HEK293 (cell line): ENCODE measurements around the gene NOM1.
A peak's percentile ranks its signal among the peaks of the same experiment; 100 is the strongest.

Source experiments
- CTCF ChIA-PET: fragments of 350-600 bp; formaldehyde crosslinking; extraction: SDS; loops from one replicate; lab custom pipeline; 2021; ENCODE audit warnings: antibody characterized with exemption; lab: Yijun Ruan, JAX
- POLR2A ChIA-PET: fragments of 300-600 bp; formaldehyde crosslinking; extraction: SDS; loops from one replicate; lab custom pipeline; 2020; ENCODE audit warnings: antibody characterized with exemption, inconsistent platforms; lab: Yijun Ruan, JAX
- H3K27ac ChIP-seq: fragments of 200-500 bp; sonication (Bioruptor generic); 2 replicates; pipeline ENCODE4 v1.5.1; 2014; ENCODE audit warnings: low read depth, low read length, control low read depth, inconsistent platforms; ENCODE audit errors: extremely low read depth
- H3K36me3 ChIP-seq, 2 experiments: fragments of 200-500 bp in 1 of 2; sonication (Bioruptor generic) in 1 of 2; 1 replicate in 1 of 2; 2 replicates in 1 of 2; pipeline ENCODE4 v1.5.1; 2014 to 2017; ENCODE audit warnings: inconsistent platforms in 2 of 2, low read length in 2 of 2; ENCODE audit not compliant: control insufficient read depth in 2 of 2, insufficient read depth in 1 of 2
- H3K4me1 ChIP-seq: fragments of 200-500 bp; sonication (Bioruptor generic); 2 replicates; pipeline ENCODE4 v1.5.1; 2014; ENCODE audit warnings: mild to moderate bottlenecking, low read length, inconsistent platforms; ENCODE audit not compliant: control insufficient read depth, insufficient read depth
- H3K4me3 ChIP-seq: 2 replicates; pipeline ENCODE4 v1.5.1; 2011; ENCODE audit warnings: low read depth, mild to moderate bottlenecking, control low read depth, low read length, moderate library complexity
- H3K9me3 ChIP-seq: fragments of 200-500 bp; sonication (Bioruptor generic); 2 replicates; pipeline ENCODE4 v1.5.1; 2014; ENCODE audit warnings: low read depth, low read length, inconsistent platforms; ENCODE audit not compliant: control insufficient read depth, insufficient read depth
- ATF2 ChIP-seq: fragments of 450-650 bp; formaldehyde crosslinking; IDR thresholded peaks from 2 replicates; pipeline ENCODE4 v1.5.1; 2016; ENCODE audit warnings: missing biosample characterization, missing genetic modification characterization, low read depth
- BCL11B ChIP-seq: fragments of 450-650 bp; formaldehyde crosslinking; IDR thresholded peaks from 2 replicates; pipeline ENCODE4 v1.5.1; 2016; ENCODE audit warnings: low read depth, missing biosample characterization, missing genetic modification characterization
- FEZF1 ChIP-seq: fragments of 450-650 bp; formaldehyde crosslinking; IDR thresholded peaks from 2 replicates; pipeline ENCODE4 v1.5.1; 2016; ENCODE audit warnings: missing biosample characterization, missing genetic modification characterization
- GLIS1 ChIP-seq: fragments of 450-650 bp; formaldehyde crosslinking; IDR thresholded peaks from 2 replicates; pipeline ENCODE4 v1.5.1; 2016; ENCODE audit warnings: missing biosample characterization, missing genetic modification characterization
- HOXC10 ChIP-seq: sonication (generic); formaldehyde crosslinking; IDR thresholded peaks from 2 replicates; pipeline ENCODE4 v1.8.1; 2023; ENCODE audit warnings: mild to moderate bottlenecking, missing genetic modification reagents
- PBX3 ChIP-seq: sonication (generic); formaldehyde crosslinking; IDR thresholded peaks from 2 replicates; pipeline ENCODE4 v1.8.1; 2022; ENCODE audit warnings: mild to moderate bottlenecking, moderate library complexity, missing genetic modification reagents
- RBAK ChIP-seq: fragments of 450-650 bp; formaldehyde crosslinking; IDR thresholded peaks from 2 replicates; pipeline ENCODE4 v1.5.1; 2016; ENCODE audit warnings: missing biosample characterization, missing genetic modification characterization
- REPIN1 ChIP-seq: fragments of 450-650 bp; formaldehyde crosslinking; IDR thresholded peaks from 2 replicates; pipeline ENCODE4 v1.5.1; 2017; ENCODE audit warnings: missing biosample characterization, missing genetic modification characterization, low read depth
- SALL2 ChIP-seq: fragments of 450-650 bp; formaldehyde crosslinking; IDR thresholded peaks from 2 replicates; pipeline ENCODE4 v1.5.0; 2017; ENCODE audit warnings: missing biosample characterization, mild to moderate bottlenecking, missing genetic modification characterization, borderline replicate concordance
- SP3 ChIP-seq: fragments of 450-650 bp; formaldehyde crosslinking; IDR thresholded peaks from 2 replicates; pipeline ENCODE4 v1.5.1; 2016; ENCODE audit warnings: missing biosample characterization, missing genetic modification characterization
- TRIM28 ChIP-seq: IDR thresholded peaks from 2 replicates; pipeline ENCODE4 v1.6.1; 2011; ENCODE audit warnings: low read length, control low read depth, borderline replicate concordance
- ZBTB1 ChIP-seq: fragments of 450-650 bp; formaldehyde crosslinking; IDR thresholded peaks from 2 replicates; pipeline ENCODE4 v1.5.1; 2016; ENCODE audit warnings: missing biosample characterization, missing genetic modification characterization
- ZBTB48 ChIP-seq: fragments of 450-650 bp; formaldehyde crosslinking; IDR thresholded peaks from 2 replicates; pipeline ENCODE4 v1.5.1; 2016; ENCODE audit warnings: missing biosample characterization, missing genetic modification characterization
- ZBTB8A ChIP-seq: fragments of 450-650 bp; formaldehyde crosslinking; IDR thresholded peaks from 2 replicates; pipeline ENCODE4 v1.5.1; 2016; ENCODE audit warnings: missing biosample characterization, missing genetic modification characterization
- ZFP69B ChIP-seq: fragments of 450-650 bp; formaldehyde crosslinking; IDR thresholded peaks from 2 replicates; pipeline ENCODE4 v1.5.1; 2016; ENCODE audit warnings: missing biosample characterization, missing genetic modification characterization
- ZNF2 ChIP-seq: fragments of 450-650 bp; formaldehyde crosslinking; IDR thresholded peaks from 2 replicates; pipeline ENCODE4 v1.5.1; 2016; ENCODE audit warnings: missing biosample characterization, missing genetic modification characterization
- ZNF202 ChIP-seq: fragments of 450-650 bp; formaldehyde crosslinking; IDR thresholded peaks from 2 replicates; pipeline ENCODE4 v1.5.1; 2016; ENCODE audit warnings: missing biosample characterization, missing genetic modification characterization, borderline replicate concordance
- ZNF302 ChIP-seq: fragments of 450-650 bp; formaldehyde crosslinking; IDR thresholded peaks from 2 replicates; pipeline ENCODE4 v1.5.1; 2016; ENCODE audit warnings: missing biosample characterization, missing genetic modification characterization, low read depth
- ZNF366 ChIP-seq: fragments of 450-650 bp; formaldehyde crosslinking; conservative IDR thresholded peaks from 2 replicates; pipeline ENCODE4 v1.5.1; 2016; ENCODE audit warnings: missing biosample characterization, missing genetic modification characterization
- ZNF423 ChIP-seq: fragments of 450-650 bp; formaldehyde crosslinking; IDR thresholded peaks from 2 replicates; pipeline ENCODE4 v1.5.1; 2016; ENCODE audit warnings: missing biosample characterization, missing genetic modification characterization
- ZNF544 ChIP-seq: fragments of 450-650 bp; formaldehyde crosslinking; IDR thresholded peaks from 2 replicates; pipeline ENCODE4 v1.5.0; 2017; ENCODE audit warnings: missing biosample characterization, missing genetic modification characterization
- ZNF610 ChIP-seq: fragments of 450-650 bp; formaldehyde crosslinking; IDR thresholded peaks from 2 replicates; pipeline ENCODE4 v1.5.1; 2016; ENCODE audit warnings: missing biosample characterization, missing genetic modification characterization, borderline replicate concordance
- ZNF639 ChIP-seq: fragments of 450-650 bp; formaldehyde crosslinking; IDR thresholded peaks from 2 replicates; pipeline ENCODE4 v1.5.1; 2016; ENCODE audit warnings: missing biosample characterization, missing genetic modification characterization
- ZNF660 ChIP-seq: fragments of 450-650 bp; IDR thresholded peaks from 2 replicates; pipeline ENCODE4 v1.5.1; 2018; ENCODE audit warnings: missing biosample characterization, mild to moderate bottlenecking, missing genetic modification characterization
- TF ChIP-seq, protein P1 (sequence below): fragments of 450-650 bp; formaldehyde crosslinking; IDR thresholded peaks from 2 replicates; pipeline ENCODE4 v1.5.1; 2017; ENCODE audit warnings: missing biosample characterization, missing genetic modification characterization
- TF ChIP-seq, protein P2 (sequence below): fragments of 450-650 bp; formaldehyde crosslinking; IDR thresholded peaks from 2 replicates; pipeline ENCODE4 v1.5.1; 2016; ENCODE audit warnings: missing biosample characterization, missing genetic modification characterization
- TF ChIP-seq, protein P3 (sequence below): fragments of 450-650 bp; formaldehyde crosslinking; IDR thresholded peaks from 2 replicates; pipeline ENCODE4 v1.5.1; 2016; ENCODE audit warnings: missing biosample characterization, missing genetic modification characterization

Gene NOM1

DNA sequence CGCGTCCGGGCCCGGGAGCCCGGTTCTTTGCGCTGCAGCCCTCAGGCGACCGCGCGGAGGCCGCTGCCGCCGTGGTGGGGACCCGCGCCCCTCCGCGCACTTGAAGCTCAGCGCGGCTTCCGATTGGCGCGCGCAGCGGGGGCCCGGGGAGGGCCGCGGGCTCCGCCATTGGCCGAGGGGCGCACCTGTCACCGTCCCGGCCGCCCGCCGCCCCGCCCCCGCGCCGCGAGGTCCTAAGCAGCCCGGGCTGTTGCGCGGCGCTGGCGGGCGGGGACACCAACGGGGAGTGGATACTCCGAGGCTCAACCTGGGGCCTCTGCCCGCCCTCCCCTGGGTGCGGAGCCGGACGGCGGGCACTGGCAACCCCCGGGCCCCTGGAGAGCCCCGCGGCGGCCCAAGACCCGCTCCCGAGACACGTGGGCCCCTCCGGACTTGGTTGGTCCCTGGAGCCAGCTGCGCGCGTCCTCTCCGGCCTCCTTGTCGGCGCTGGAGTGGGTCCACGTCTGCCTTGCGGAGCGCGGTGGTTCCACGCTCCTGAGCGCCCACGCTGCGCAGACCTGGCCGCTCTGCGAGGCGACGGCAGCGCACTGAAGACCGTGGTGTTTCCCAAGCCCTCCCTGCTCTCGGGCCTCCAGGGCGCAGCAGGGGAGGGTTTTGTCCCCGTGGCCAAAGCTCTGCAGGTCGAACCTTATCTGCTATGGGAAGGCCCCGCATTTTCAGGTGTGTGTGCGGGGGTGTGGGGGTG lies 61.2 kb downstream of the NOM1 start, which contains the start of gene MNX1:
MNX1 (minus strand) TSS at position 76 of the 745 bp plus-strand sequence. CDS start 313 bp downstream, outside the sequence.
- peak within 1 kb of the TSS; percentile 71 for H3K4me3 ChIP-seq
- peak within 1 kb of the TSS; percentile 69; the same call in 1 of the 2 replicates for H3K27ac ChIP-seq
- ChIA-PET POLR2A (interaction anchor here (0.6 to 1.6 kb wide), 8 partner anchors 10 to 98 kb away, joined by 3 to 7 read pairs (median 3); no protein-coding TSS in a partner anchor), CTCF (interaction anchor here (0.7 kb wide), 2 partner anchors 61 to 146 kb away, joined by 3 to 5 read pairs; partner anchors contain the start of gene NOM1)
- peaks cover 10% of the 10 kb centered on the region; the same call in 1 of the 2 replicates for H3K4me1 ChIP-seq
- no peaks in the 10 kb centered on the region for H3K9me3 ChIP-seq
- peaks cover 0 to 10% of the 10 kb centered on the region in 2 experiments; a peak in 2 of 3 replicates for H3K36me3 ChIP-seq
- TF ChIP-seq ZNF302 (tag by site-specific recombination), result no peak
- no peak for TF ChIP-seq ZNF544 (tag by site-specific recombination)
- peak; percentile 18; the same call in 1 of the 2 replicates for TF ChIP-seq ZNF610 (tag by site-specific recombination)
- TF ChIP-seq SP3, result peak; percentile 32; the same call in 1 of the 2 replicates
- peak; percentile 65; the same call in 1 of the 2 replicates for TF ChIP-seq ZNF660
- no peak for TF ChIP-seq ZBTB1 (tag by site-specific recombination)
- no peak for TF ChIP-seq BCL11B (tag by site-specific recombination)
- no peak for TF ChIP-seq HOXC10 (CRISPR knock-in tag)
- peak; percentile 46; the same call in 1 of the 2 replicates for TF ChIP-seq ZNF2 (tag by site-specific recombination)
- peak; percentile 53; the same call in 1 of the 2 replicates for TF ChIP-seq ZBTB48 (tag by site-specific recombination)
- TF ChIP-seq, protein P1, sequence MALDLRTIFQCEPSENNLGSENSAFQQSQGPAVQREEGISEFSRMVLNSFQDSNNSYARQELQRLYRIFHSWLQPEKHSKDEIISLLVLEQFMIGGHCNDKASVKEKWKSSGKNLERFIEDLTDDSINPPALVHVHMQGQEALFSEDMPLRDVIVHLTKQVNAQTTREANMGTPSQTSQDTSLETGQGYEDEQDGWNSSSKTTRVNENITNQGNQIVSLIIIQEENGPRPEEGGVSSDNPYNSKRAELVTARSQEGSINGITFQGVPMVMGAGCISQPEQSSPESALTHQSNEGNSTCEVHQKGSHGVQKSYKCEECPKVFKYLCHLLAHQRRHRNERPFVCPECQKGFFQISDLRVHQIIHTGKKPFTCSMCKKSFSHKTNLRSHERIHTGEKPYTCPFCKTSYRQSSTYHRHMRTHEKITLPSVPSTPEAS (tag by site-specific recombination), result no peak
- TF ChIP-seq TRIM28, result no peak
- TF ChIP-seq ATF2 (tag by site-specific recombination), result no peak
- TF ChIP-seq, protein P2, sequence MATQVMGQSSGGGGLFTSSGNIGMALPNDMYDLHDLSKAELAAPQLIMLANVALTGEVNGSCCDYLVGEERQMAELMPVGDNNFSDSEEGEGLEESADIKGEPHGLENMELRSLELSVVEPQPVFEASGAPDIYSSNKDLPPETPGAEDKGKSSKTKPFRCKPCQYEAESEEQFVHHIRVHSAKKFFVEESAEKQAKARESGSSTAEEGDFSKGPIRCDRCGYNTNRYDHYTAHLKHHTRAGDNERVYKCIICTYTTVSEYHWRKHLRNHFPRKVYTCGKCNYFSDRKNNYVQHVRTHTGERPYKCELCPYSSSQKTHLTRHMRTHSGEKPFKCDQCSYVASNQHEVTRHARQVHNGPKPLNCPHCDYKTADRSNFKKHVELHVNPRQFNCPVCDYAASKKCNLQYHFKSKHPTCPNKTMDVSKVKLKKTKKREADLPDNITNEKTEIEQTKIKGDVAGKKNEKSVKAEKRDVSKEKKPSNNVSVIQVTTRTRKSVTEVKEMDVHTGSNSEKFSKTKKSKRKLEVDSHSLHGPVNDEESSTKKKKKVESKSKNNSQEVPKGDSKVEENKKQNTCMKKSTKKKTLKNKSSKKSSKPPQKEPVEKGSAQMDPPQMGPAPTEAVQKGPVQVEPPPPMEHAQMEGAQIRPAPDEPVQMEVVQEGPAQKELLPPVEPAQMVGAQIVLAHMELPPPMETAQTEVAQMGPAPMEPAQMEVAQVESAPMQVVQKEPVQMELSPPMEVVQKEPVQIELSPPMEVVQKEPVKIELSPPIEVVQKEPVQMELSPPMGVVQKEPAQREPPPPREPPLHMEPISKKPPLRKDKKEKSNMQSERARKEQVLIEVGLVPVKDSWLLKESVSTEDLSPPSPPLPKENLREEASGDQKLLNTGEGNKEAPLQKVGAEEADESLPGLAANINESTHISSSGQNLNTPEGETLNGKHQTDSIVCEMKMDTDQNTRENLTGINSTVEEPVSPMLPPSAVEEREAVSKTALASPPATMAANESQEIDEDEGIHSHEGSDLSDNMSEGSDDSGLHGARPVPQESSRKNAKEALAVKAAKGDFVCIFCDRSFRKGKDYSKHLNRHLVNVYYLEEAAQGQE (tag by site-specific recombination), result peak; percentile 37; the same call in 1 of the 2 replicates
- TF ChIP-seq ZBTB8A (tag by site-specific recombination), result peak; percentile 84
- TF ChIP-seq ZFP69B (tag by site-specific recombination), result peak; percentile 82
- TF ChIP-seq ZNF639 (tag by site-specific recombination), result no peak
- TF ChIP-seq SALL2 (tag by site-specific recombination), result no peak
- TF ChIP-seq REPIN1, result no peak
- peak; percentile 65 for TF ChIP-seq PBX3 (CRISPR knock-in tag)
- TF ChIP-seq ZNF202 (tag by site-specific recombination), result no peak
- TF ChIP-seq ZNF423, result peak; percentile 88
- TF ChIP-seq, protein P3, sequence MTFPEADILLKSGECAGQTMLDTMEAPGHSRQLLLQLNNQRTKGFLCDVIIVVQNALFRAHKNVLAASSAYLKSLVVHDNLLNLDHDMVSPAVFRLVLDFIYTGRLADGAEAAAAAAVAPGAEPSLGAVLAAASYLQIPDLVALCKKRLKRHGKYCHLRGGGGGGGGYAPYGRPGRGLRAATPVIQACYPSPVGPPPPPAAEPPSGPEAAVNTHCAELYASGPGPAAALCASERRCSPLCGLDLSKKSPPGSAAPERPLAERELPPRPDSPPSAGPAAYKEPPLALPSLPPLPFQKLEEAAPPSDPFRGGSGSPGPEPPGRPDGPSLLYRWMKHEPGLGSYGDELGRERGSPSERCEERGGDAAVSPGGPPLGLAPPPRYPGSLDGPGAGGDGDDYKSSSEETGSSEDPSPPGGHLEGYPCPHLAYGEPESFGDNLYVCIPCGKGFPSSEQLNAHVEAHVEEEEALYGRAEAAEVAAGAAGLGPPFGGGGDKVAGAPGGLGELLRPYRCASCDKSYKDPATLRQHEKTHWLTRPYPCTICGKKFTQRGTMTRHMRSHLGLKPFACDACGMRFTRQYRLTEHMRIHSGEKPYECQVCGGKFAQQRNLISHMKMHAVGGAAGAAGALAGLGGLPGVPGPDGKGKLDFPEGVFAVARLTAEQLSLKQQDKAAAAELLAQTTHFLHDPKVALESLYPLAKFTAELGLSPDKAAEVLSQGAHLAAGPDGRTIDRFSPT, result peak; percentile 64
- TF ChIP-seq RBAK (tag by site-specific recombination), result no peak
- no peak for TF ChIP-seq ZNF366 (tag by site-specific recombination)
- no peak for TF ChIP-seq FEZF1 (tag by site-specific recombination)
- TF ChIP-seq GLIS1 (tag by site-specific recombination), result peak; percentile 73
